Measurements from ENCODE around the gene PSMA6.
A peak's percentile ranks its signal among the peaks of the same experiment; 100 is the strongest.
"Not testable (repeated sequence)": the region's sequence is repeated elsewhere in the genome, so short reads cannot be mapped to it uniquely, and the experiment has no call there.

The PSMA6 gene

DNA sequence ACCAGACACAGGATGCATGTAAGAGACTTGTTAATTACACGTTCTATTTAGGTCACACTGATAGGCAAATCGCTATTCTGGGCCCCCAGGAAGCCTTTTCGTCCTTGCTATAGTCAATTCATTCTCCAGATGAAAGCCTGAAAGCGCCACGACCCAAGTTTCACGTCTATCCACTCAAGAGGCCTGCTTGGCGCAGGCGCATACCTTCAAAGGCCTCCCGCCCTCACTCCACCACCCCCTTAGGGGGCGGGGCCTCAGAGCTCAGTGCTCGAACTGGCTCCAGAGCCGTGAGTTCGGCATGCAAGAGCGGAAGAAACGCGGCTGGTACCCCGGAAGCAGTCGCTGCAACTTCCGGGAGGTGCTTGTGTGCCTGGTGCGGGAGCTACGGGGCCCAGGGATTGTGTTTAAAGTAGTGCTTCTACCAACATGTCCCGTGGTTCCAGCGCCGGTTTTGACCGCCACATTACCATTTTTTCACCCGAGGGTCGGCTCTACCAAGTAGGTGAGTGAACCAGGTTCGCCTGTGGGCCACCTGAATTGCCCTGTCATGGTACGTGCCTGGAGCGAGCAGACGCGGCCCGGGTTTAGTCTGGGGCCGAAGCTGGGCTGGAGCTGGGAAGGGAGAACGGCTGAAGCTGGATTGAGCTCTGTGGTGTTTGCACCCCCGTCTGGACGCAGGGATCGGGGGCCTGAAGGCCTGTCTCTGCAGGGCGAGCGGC, at the start of gene PSMA6:
PSMA6 (plus strand) TSS at position 332 of the 719 bp plus-strand sequence; CDS start at position 427, 95 bp downstream.
- DNase-seq: peak; percentile 98

DNA sequence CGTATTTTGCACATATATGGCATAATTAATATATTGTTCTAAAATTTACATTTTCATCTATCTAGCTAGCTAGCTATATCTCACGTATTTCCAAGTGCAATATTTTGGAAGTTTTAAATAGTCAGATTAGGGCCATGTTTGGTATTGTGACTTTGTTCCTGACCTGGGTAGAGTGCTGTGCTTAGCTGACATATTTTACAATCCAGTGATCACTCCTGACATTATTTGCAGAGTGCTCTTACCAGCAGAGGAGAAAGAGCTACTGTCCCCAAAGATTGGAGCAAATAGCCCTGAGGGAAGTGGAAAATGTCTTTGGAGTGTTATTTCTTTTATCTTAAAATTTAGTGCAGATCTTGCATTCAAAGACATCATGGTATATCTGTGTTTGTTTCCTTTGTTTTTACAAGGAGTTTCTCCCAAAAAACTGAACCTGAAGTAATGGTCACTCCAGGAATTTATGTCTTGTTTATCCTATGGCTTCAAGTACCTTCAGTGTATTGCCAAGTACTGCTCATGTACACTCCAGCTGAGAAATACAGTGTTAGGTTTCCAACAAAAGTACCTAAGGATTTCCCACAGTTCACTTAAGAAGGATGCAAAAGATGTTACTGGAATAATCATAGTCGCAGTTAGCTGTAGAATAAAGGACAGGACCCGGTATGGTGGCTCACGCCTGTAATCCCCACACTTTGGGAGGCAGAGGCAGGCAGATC, 49.4 kb upstream of the PSMA6 start:
- no peak for DNase-seq

DNA sequence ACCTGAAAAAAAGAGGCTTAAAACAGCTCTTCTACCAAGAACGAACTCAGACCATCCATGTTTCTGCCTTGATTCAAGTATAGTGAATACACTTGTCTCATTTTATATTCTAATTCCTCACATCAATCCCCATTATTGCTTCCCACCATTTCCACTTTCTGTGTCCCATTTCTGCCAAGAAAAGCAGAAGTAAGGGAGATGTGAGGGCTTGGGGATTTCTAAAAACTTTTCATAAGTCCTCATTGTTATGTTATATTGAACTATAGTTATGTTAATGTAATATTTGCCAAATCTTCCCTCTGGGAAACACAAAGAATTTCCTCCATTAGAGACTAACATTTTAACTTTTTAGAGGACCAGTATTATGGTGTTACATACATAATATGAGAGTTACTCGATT, 48.2 kb upstream of the PSMA6 start:
- DNase-seq: no peak

DNA sequence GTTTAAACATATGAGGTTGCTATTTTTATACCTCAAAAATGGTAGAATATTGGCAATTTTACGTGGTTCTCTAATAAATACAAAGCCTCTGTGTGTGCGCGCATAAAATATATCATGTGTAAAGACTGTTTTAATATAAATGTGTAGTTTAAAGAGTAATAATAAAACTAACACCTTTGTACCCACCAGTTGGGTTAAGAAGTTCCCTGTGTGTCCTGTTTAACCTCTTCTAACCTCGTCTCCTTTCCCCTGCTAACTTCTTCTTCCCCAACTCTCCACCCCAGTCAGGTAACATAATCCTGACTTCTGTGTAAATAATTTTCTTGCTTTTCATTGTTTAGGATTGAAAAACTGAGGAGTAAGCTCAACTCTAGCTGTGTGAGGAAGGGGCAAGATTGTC, 47.6 kb upstream of the PSMA6 start:
- DNase-seq: no peak

DNA sequence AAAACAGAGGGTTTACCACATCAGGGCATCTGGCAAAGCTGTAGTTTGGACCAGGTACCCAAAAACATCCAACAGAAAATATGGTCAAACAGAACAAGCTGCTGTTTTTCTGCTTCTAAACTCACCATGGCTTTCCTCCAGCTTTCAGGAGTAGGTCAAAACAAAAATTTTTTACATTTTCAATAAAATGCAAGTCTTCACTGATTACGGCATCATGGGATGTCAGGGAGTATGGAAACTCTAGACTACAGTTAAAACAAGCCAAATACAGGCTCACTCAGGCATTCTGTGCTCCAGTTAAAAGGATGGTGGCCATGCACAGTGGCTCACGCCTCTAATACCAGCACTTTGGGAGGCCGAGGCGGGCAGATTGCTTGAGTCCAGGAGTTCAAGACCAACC, 47.1 kb upstream of the PSMA6 start:
- no peak for DNase-seq

DNA sequence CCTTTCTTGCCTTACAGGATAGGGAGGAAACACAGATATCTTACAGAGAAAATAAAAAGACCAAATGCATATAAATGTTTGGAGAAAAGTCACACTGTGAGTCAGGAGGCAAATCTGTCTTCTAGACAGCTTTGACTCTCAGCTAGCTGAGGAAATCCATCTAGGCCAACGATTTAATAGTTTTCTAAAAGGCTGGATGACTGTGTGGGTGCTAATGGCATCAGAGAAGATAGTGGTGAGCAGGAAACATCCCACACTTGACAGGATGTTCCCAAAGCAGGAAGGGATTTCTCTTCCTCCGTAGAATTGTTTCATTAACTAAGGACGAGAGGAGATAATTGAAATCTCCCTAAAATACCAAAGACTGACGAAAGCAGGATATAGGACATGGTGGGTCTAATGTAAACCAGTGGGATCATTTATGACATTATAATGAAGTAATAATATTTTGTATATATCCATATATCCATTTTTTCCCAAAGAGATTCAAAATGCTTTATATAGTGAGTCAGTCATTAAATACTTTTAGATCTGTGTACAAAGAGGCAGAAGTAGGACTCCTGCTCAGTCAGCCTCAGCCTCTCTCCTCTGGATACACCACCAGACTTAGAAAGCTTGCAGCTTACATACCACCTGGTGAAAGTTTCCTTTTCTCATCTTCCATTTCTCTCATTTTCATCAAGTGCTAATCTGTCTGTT, 44.3 kb upstream of the PSMA6 start:
- DNase-seq: no peak

DNA sequence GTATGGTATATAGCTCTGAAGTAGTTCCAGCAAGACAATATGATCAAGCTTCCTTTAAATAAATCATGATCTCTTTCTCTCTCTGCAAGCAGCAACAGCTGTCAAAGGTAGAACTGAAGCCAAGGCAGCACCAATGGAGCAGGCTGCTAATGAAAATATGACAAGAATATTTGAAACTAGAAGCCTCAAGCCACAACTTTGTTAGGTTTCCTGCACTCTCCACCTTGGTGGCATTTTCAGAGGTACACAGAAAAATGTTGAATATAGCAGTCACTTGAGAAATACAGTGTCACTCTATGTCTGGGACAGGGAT, 43.8 kb upstream of the PSMA6 start:
- no peak for DNase-seq

DNA sequence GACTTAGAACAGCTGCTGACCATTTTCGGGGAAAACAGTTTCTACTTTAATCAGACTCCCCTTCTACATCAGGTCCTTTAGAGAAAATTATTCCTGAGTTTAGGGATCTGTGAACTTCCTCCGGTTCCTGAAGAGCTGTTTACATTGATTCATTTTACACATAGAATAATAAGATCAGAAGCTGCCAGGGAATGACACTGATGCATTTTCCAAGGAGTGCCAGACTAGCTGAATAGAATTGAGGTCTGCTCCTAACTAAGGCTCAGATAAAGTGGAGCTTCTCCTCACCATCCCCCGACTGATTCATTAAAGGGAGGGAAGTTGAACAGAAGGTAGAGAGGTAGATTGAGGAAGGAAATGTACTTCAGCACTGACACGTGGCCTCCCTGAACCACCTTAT, 41.9 kb upstream of the PSMA6 start:
- no peak for DNase-seq

DNA sequence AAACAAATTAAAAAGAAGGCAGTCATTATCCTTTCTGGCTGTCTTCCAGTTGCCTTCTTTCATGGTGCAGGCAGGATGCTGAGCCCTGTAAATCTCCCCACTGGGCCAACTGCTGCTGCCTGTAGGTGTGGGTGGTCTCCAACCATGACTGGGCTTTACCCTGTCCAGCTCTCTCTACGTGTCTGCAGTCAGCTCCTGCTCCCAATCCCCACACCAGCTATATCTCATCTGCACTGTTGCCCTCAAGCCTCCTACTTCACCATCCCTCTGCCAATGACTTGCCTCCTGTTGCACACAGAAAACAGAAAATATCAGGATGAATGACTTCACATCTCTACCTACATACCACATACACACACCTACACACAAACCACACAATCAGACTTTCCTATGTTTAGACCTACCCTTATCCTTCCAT, 39.7 kb upstream of the PSMA6 start:
- DNase-seq: no peak

DNA sequence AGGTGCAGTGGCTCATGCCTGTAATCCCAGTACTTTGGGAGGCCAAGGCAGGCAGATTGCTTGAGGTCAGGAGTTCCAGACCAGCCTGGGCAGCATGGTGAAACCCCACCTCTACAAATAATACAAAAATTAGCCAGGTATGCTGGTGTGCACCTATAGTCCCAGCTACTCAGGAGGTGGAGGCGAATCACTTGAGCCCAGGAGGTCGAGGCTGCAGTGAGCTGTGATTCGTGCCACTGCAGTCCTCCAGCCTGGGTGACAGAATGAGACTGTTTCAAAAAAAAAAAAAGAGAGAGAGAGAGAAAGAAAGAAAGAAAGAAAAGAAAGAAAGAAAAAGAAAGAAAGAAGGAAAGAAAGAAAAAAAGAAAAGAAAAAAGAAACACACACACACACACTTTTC, 39.1 kb upstream of the PSMA6 start:
- DNase-seq: not testable (repeated sequence)

DNA sequence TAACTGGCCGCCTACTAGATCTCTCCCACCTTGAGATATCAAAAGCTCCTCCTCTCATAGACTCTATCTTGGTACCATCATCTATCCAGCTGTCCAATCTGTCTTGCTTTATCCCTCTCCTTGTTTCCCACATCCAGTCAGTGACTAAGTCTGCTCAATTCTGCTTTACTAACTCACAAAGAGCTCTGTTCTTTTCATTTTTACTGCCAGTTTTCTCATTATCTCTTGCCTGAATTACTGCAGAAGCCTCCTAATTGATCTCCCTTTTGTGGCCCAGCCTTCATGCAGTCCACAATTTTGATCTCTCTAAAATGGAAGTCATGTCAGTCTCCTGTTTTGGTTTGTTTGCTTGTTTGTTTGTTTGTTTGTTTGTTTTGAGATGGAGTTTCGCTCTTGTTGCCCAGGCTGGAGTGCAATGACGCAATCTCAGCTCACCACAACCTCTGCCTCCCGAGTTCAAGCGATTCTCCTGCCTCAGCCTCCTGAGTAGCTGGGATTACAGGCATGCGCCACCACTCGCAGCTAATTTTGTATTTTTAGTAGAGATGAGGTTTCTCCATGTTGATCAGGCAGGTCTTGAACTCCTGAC, 38.1 kb upstream of the PSMA6 start:
- not testable (repeated sequence) for DNase-seq

DNA sequence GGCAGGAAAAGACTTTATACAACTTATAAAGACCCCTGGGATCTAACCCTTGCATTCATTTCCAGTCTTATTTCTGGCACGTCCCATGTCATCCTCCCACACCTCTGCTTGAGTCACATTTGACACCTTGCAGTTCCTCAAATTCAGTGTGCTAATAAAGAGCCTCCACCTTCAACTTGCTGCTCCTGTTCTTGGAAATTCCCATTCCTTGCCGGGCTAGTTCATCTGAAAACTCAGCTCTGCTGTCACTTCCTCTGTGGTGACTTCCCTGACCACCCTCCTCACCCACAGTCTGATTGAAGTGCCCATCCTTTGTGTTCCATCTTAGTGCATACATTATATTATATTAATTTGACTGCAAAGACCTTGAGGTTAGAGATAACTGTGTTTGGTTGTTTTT, 37.4 kb upstream of the PSMA6 start:
- DNase-seq: no peak

DNA sequence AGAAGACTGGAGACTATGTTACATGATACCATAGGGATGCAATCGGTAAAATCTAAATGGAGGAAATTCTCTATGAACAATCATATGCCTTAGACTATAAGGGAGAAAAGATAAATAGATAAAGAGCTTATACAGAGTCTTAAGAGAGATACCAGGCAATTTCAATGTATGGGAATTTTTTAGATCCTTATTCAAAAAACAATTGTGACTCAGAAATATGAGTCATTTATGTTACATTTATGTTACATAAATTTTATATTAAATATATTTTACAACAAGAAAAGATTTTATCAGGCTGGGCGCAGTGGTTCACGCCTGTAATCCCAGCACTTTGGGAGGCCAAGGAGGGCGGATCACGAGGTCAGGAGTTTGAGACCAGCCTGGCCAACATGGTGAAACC, 36.5 kb upstream of the PSMA6 start:
- DNase-seq: no peak

DNA sequence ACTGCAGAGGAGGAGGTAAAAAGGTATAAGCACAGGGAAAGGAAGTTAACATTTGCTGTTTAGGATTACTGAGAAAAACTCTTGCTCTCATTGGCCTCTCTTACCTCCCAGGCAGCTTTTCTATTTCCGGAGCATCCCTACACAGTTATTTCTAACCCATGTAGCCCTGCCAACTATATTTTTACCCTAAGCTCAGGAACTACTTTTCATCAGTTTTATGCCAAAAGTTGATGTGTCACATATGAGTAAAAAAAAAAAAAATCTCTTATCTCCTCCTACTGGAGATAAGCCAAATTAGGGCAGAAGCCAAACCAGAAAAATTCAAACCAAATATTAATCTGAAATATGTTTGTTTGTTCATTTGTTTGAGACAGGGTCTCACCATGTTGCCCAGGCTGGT, 34.4 kb upstream of the PSMA6 start:
- DNase-seq: no peak

DNA sequence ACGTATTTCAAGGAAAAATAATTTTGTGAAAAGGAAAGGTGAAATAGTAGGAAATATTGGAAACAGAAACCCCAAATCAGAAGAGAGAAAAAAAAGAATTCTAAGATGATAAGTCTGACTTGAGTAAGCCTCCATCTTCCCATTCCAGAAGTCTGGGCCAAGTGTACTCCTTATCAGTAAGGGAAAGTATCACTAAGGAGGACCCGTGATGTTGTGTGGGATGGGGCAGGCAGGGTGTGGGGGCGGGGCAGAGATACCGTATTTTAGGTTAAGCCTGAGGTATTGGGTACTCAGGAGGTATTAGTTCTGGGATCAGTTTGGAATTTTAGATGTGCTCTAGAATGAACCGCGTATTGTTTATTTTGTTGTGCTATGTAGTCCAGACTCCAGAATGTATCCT, 33.8 kb upstream of the PSMA6 start:
- DNase-seq: no peak

DNA sequence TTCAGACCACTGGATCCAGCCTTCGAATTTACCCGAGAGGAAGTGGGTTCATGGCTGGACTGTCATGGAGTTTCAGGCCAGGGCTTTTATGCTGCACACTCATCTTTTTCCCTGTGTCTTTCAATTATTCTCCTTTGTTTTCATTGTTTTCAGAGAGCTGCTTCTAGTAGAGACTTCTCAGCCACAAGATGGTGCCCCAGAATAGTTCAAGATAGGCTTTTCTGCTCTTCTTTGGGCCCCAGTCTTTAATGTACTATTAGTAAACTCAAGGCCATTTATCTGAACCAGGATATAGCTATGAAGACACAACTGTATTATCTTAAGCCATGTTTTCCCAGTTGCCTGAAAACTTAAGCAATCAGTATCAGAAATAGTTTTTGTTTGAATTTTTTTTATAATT, 30.4 kb upstream of the PSMA6 start:
- no peak for DNase-seq

DNA sequence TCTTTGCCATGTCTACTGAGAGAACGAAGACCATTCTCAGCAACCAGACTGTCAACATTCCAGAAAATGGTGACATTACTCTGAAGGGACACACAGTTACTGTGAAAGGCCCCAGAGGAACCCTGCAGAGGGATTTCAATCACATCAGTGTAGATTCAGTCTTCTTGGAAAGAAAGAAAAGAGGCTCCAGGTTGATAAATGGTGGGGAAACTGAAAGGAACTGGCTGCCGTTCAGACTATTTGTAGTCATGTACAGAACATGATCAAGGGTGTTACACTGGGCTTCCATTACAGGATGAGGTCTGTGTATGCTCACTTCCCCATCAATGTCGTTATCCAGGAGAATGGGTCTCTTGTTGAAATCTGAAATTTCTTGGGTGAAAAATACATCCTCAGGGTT, 29.7 kb upstream of the PSMA6 start:
- DNase-seq: no peak

DNA sequence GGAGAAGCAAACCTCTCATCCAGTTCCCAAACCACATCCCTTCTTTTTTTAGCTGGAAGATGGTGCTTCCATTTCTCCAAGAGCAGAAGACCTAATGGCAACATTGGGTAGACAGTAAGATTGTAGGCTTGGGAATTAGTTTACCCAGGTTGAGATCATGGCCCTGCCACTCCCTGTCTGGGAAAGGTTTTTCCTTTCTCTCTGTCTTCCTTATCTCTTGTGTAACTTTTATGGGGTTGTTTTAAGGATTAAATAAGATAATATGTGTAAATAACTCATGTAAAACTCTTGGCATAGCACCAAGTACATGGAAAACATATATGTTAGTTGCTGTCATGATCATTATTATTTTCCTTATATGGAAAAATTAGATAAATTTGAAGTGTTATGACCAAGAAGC, 23.2 kb upstream of the PSMA6 start:
- no peak for DNase-seq

DNA sequence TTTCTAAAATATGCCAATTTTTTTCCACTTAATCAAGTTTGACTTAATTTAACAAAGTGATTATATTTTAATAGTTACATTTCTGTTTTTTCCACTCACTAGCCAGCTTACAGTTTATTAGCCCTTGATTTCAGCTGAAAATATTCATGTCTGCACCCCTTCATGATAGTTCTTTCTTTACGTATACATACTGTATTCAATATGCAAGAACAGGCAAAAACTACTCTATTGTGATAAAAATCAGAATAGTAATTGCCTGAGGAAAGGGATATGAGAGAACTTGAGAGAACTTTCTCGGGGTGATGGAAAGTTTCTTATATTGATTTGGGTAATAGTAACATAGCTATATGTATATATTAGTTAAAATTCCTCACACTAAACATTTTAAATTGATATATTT, 17.4 kb upstream of the PSMA6 start:
- no peak for DNase-seq

DNA sequence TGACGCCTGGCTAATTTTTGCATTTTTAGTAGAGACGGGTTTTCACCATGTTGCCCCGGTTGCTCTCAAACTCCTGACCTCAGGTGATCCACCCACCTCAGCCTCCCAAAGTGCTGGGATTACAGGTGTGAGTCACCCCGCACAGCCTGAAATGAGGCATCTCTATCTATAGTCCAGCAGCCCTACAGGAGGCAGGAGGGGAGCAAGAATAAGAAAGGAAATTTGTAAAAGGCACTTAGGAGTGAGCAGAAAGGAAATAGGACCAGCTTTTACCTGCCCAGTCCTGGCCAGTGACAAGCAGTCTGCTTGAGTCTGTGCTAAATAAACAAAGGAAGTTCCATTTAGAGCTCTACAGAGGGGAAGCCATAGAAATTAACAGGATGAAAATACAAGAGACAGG, 15.0 kb upstream of the PSMA6 start:
- DNase-seq: no peak

DNA sequence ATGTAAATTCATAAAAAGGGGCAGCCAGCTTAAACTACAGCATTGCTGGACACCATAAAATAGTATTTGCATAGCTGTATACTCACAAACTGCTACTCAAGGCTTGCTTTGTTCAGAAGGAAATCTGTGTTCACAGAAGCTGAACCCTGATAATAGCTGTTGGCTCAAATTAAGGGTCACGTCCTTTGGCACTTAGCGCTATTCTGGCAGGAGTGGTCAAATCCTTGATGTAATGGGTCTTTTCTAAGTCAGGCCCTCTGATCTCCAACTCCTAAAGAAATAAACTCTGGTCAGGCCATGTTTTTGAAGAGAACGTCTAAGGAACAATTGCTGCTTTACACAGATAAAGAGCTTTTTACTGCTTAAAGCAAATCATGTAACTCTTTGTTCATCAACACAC, 12.8 kb upstream of the PSMA6 start:
- DNase-seq: no peak

DNA sequence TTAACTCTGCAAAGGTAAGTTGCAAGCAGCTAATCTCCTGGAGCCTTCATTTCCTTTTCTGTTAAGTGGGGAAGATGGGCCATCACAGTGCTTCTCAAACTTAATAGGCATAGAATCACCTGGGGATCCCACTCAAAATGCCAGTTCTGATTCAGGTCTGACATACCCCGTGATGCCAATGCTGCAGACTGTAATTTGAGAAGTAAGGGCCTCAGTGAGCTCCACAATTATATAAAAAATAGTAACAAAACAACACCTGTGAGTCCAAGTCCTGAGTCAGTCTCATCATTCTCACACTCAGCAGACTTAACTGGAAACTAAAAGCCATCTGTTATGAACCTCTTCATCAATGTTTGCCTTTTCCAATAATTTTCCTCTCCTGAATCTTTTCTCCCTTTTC, 10.8 kb upstream of the PSMA6 start:
- no peak for DNase-seq

DNA sequence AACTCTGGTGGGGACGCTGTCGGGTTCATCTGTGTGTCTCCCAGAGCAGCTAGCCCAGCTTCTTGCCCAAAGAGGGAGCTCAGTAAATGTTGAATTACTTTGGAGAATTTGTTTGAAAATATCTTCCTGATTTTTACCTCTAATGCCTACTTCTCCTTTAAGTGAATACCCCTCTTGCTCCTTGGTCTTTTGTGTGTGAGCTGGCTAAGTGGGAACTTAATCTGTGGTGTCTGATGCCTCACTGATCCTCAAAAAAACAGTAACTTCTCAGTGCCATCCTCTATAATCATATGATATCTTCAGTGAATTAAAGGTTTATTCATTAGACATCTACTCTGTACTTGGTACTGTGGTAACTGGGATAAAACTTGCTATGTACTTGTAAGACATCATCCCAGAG, 7.7 kb upstream of the PSMA6 start:
- no peak for DNase-seq

All from NCI-H146 (cell line).